Fibroblast of pulmonary artery (primary cell): Measurements from ENCODE around the gene ADH6.

ENCODE experiments used
- DNase-seq: peaks from one replicate; pipeline ENCODE4 v3.0.0-alpha.2; 2010; ENCODE audit warnings: low read depth
- H3K4me3 ChIP-seq: replicated peaks from 2 replicates; pipeline ENCODE4 v1.5.1; 2011; ENCODE audit warnings: low read depth, mild to moderate bottlenecking, control low read depth, low read length, moderate library complexity
- TF ChIP-seq, protein P1 (sequence below): IDR thresholded peaks from 2 replicates; pipeline ENCODE4 v1.5.1; 2011; ENCODE audit warnings: mild to moderate bottlenecking, control low read depth, low read length, inconsistent platforms; ENCODE audit errors: missing control alignments

The ADH6 gene

DNA sequence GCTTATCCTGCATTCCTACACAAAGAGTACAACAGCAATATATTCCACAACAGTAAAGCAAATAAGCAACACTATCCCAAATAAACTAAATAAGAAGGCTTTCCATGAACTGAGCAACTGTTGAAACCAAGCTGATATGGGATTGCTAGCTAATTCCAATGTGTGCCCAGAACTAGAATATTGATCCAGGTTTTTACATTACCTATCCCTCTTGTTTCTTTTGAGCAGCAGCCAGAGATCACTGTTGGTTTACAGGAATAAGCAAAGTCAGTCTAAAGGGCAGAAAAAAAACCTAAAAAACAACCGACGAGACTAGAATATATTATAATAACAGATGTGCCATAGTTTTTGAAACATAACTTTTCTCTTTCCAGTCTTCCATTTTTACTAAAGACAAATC, 52.5 kb downstream of the ADH6 start:
- H3K4me3 ChIP-seq = no peak overlapping the region
- no peak for DNase-seq
- TF ChIP-seq, protein P1, sequence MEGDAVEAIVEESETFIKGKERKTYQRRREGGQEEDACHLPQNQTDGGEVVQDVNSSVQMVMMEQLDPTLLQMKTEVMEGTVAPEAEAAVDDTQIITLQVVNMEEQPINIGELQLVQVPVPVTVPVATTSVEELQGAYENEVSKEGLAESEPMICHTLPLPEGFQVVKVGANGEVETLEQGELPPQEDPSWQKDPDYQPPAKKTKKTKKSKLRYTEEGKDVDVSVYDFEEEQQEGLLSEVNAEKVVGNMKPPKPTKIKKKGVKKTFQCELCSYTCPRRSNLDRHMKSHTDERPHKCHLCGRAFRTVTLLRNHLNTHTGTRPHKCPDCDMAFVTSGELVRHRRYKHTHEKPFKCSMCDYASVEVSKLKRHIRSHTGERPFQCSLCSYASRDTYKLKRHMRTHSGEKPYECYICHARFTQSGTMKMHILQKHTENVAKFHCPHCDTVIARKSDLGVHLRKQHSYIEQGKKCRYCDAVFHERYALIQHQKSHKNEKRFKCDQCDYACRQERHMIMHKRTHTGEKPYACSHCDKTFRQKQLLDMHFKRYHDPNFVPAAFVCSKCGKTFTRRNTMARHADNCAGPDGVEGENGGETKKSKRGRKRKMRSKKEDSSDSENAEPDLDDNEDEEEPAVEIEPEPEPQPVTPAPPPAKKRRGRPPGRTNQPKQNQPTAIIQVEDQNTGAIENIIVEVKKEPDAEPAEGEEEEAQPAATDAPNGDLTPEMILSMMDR = no peak

GRCh38 chr4:99165978-99166377, 53.1 kb downstream of the ADH6 start:
- no peak for DNase-seq
- TF ChIP-seq, protein P1 = no peak

DNA sequence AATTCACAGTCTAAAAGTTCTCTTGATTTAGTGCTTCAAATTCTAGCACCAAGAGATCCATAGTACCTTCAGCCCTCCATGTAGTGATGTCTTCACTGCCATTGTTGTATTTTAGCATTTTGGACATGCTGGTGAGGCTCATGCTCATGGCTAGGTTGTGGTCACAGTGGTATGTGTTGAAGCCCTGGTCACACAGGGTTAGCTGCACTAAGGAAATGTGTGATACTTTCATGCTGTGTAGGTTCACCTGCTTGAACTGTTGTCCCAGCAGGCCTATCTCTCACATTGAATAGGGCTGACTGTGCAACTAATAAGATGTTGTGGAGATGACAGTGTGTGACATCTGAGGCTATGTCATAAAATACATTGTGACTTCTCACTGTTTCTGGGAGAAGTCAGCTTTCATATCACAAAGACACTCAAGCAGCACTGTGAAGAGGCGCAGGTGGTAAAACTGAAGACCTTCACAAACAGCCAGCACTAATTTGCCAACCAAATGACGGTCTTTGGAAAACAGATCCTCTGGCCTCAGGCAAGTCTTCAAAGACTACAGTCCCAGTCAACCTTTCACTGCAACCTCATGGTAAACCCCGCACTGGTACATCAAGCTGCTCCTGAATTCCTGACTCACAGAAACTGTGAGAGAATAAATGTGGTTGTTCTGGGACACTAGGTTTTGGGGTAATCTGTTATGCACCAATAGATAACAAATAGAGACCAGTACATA, 57.5 kb downstream of the ADH6 start:
- DNase-seq = no peak
- no peak overlapping the region for H3K4me3 ChIP-seq
- TF ChIP-seq, protein P1 = no peak

More at GRCh38 chr4:99165978-99166377, 53.1 kb downstream of the ADH6 start:
- H3K4me3 ChIP-seq = no peak overlapping the region

- TF ChIP-seq, protein P1 = no peak
- no peak overlapping the region for H3K4me3 ChIP-seq
- no peak for DNase-seq
Observed at GRCh38 chr4:99159699-99160098, 59.3 kb downstream of the ADH6 start.

- DNase-seq = no peak
- H3K4me3 ChIP-seq = no peak overlapping the region
- TF ChIP-seq, protein P1 = no peak
Observed at GRCh38 chr4:99157478-99157935, 61.5 kb downstream of the ADH6 start.

DNA sequence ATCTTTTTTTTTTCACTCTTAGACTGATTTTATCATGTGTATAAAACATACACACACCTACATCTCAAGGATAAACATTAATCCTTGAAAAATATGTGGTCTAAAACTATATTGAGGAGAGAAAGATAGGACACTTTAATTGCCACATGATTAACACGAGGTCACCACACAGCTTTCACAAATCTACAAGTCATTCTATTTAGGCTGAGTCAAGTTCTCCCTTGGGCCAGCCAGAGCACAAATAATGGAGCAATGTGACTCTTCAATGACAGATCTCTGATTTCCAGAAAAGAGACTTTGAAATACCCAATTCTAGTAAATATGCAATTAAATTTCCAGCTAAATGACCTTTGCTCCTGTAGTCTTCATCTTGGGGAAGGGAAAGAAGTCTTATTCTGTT, 62.1 kb downstream of the ADH6 start:
- H3K4me3 ChIP-seq = no peak overlapping the region
- no peak for DNase-seq
- TF ChIP-seq, protein P1 = no peak
